ENCODE results near the gene PALLD.

Gene PALLD

DNA sequence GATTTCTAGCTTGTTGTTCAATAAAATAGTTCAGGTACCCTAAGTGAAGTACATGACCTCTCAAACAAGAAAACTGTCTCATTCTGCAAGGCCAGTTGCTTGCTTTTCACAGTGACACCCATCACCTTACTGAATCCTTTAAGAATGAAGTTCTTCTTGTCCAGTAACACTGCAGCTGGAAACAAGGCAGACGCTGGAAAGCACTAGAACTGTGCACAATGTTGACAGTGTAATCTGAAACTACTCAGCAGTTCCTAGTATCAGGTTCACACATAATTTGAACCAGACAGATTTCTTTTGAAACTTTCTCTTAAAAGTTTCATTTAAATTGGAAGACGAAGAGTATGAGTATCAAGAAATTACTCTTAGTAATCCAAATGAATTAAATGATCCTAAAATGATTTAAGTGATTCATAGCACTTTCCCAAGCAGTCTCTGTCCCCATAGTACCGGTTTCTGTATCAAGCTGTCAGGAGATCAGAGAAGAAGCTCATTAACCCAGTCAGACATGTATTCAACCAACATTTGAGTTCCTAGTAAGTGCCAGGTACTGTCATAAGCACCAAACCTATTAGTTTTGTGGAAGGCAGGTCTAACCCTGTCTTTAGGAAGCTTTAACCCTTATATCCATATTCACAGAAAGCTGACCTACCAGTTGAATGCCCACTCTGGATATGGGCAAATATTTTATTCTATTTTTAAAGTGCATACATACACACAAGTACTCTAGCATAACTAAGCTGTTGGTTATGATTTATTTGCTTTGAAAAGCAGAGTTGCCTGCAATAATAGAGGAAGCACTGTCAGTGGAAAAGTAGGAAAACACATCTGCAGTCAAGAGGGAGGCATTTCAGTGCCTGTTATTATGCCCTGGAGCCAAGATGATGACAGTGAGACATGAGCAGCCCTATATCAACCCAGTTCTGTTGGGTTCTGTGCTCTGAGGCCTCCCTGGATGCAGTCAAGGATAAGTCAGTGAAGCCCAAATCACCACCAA lies 63.6 kb downstream of the PALLD start:
- no peak for DNase-seq

DNA sequence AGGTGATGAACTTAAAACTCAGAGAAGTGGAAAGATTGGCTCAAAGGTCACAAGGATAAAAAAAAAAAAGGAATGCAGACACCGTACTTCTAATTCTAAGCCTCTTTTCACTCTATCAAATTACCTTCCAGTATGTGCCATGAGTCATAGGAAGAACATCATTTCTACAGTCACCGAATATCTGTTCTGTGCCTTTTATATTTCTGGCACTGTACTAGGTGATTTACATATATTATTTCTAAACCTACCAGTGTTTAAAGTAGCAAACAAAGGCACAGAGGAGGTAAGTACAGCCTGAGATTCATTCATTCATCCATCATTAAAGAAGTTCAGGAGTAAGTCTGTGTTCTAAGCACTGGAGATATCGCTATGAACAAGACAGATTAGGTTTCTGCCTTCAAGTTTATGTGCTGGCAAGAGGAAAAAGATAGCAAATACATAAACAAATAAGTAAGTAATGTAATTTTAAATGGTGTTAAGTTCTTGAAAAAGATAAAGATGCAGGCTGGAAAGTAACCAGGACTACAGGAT lies 65.3 kb downstream of the PALLD start:
- DNase-seq = no peak

DNA sequence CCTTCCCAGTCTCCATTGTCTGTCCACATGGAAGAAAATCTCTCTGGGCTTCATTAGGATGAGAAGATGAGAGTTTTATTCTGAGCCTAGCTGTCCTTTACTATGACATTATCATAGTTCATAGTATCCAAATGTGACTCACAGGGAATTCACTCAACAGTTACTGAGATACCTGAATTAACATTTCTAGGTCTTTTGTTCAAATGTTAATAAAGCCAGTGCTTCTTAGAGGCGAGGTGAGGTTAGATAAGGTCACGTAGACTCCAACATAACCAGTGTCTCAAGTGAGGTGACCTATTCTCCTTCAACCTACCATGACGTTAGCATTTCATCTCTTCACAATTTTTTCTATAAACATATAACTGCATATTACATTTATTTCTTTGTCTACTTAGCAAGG lies 67.2 kb downstream of the PALLD start:
- no peak for DNase-seq

DNA sequence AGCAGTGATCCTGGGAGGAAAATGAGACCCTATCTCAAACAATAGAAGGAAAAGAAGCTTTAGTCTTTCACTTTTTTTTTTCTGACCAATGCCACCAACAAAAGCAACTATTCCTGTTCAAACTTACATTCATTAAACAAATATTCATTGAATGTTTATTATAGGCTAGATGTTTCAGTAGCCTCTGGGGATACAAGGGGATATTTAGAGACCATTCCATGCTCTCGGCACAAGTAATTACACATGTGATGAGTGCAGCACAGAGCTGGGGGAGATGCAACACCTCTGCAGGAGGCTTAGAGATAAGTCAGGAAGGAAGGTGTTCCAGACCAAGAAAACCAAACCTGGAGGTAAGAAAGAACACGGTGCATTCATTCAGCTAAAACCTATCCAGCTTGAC lies 68.3 kb downstream of the PALLD start:
- no peak for DNase-seq

DNA sequence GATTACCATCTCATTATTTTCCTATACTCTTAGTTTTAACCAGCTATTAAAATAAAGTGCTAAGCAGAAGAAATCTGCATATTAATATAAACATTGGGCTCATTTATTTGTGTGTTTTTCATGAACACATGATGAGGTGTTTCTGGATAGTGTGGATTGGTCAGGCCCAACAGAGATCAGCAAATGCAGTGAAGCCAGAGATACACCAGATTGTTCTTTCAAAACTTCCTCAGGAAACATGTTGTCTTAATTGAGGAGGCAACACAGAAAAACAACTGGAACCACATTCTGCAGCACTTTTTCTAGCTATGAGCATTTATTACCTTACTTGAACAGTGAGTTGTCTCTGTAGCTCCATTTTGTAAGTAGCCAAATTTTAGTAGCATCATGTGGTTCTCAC lies 69.9 kb downstream of the PALLD start:
- DNase-seq = no peak

DNA sequence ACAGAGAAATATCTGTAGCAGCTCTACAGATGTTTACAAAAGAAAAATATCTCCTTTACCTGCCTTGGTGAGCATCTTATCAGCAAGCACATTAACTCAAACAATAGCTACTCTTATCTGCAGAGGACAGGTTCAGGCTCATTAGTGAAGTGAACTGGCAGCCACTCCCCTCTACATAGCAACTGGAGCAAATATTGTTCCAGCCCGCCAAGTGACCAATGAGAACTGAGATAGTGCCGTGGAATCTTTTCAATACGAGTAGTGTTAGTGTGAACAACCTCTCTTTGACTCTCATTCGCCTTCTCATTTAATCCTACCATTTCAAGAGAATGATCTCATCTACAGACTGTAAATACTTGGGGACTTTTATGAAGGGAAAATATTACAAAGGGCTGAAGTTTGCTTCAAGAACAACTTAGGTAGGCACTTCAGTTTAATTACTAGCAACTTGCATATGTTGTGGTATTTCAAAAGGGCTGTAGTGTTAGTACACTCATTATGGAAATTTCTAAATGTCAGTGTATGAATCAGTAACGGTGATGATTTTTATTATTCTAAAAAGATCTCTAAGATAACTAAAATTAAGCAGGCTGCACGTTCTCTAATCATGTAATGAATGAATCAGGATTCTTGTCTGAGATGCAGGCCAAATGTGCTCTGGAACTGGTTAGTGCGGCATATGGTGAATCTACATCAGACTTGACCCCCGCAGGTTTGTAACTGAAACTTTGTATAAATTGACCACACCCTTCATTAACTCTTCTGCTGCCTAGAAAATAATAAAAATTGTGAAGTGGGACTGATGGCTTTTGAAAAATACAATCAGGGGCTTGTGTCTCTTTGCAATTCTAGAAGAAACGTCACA lies 72.4 kb downstream of the PALLD start:
- no peak for DNase-seq

DNA sequence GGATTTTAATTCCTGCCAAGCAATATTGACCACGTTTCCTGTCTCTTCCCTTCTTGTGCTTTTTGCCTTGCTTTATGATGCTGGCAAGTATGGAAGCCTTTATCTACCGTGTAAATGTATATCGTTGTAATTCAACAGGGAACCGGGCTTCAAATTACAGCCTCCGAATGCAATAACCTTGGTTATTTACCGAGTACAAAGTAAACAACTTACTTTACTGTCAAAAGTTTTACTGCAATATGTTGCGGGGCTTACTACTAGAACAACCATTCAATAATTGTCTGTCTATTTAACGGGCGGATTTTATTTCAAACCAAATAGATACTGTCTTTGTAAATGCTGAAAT lies 73.1 kb downstream of the PALLD start:
- no peak for DNase-seq

DNA sequence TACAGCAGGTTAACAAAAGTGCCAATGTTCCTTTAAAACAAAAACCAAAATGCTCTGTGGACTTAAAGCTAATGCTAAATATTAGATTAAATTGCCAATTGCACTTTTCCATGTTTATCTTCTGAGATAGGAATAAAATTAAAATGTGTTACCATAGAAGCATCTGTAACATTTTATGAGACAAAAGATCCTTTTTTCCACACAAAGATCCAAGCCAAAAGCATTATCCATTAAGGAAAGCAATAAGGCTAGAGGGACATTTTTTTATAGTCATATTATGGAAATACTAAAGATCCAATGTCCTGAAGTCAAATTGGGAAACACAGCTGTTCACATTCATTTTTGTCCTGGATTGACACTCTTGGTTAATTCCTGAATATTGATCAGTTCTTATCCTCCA lies 73.6 kb downstream of the PALLD start:
- no peak for DNase-seq

DNA sequence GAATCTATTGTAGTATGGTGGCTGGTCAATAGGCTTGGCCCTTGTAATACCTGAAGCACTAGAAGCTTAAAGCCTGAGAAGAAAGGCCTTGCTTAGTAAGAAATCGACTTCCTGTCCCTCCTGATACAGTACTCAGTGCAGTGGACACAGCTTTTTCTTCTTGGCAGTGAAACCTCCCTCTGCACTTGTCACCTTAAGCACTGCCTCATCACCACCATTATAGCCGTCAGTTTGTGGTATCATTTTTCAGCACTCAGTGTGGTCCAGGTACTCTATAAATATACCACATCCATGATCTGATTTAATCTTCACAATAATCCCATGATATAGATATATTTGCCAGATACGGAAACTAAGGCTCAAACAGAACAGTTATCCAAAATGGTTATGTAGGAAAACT lies 75.2 kb downstream of the PALLD start:
- DNase-seq = no peak

DNA sequence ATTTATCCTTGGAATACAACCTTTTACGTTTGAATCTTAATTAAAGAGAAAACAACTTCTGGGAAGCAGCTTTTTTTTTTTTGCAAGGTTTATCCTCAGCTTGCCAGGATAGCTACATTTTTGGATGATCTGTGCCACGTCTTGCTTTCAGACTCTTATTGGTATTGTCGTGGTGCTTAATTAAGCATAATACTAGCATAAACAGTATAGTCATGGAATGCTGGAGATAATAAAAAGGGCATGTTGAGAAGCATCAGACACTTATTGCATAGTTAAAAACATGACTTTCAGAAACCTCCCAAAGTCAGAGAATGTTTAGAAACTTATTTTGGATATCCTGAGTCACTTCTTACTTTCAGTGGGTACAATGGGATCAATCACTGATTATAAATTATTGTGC lies 77.0 kb downstream of the PALLD start:
- no peak for DNase-seq

DNA sequence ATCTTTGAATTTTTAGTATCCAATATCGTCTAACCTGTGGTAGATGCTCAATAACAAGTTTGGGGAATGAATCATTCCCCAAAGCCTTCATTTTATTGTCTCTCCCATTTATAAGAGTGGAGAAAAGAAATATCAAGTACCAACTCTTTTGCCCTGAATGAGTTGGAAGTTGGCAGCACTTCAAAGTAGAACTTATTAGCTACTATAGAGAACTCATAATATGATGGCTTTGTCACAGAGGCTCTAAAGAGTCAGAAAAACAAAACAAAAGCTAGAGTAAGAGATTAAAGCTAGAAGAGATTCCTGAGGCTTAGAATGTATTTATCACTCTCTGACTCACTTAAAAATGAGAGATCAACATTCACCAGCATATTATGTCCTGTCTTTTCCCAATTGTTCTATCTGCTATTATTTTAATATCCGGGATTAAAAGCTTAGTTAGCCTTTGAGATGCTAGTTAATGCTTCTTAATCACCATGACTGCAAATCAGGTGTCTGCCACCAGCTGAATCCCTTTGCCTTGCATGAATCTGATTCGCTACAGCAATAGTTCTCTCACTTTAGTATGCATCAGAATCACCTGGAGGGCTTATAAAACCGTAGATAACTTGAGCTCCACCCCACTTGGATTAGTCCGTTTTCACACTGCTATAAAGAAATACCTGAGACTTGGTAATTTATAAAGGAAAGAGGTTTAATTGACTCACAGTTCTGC lies 77.9 kb downstream of the PALLD start:
- no peak for DNase-seq

DNA sequence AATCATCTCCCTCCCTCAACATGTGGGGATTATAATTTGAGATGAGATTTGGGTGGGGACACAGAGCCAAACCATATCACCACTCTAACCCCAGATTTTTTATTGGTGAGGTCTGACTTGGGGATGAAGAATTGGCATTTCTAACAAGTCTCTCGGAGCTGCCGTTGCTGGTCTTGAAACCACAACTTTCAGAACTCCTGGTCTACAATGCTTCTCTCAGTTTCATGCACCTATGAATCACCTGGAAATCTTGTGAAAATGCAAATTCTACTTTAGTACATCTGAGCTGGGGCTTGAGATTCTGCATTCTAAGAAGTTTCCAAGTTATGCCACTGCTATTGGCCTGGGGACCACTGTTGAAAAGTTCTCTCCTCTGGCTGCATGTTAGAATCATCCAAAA lies 78.6 kb downstream of the PALLD start:
- DNase-seq = no peak

DNA sequence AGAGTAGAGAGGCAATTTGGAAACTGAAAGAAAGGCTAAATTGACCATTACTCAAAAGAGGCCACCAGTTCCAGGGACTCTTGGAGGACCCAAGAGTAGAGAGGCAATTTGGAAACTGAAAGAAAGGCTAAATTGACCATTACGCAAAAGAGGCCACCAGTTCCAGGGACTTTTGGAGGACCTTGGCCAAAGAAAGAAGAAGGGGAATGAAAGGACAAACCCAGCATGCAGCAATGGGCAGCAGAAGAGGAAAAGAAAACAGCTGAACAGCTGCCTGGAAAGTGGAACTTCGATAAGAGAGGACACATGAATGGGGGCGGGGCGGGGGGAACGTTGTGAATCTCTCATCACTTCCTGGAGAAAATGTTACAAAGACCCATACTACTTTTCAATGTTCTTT lies 80.8 kb downstream of the PALLD start:
- DNase-seq = no peak

DNA sequence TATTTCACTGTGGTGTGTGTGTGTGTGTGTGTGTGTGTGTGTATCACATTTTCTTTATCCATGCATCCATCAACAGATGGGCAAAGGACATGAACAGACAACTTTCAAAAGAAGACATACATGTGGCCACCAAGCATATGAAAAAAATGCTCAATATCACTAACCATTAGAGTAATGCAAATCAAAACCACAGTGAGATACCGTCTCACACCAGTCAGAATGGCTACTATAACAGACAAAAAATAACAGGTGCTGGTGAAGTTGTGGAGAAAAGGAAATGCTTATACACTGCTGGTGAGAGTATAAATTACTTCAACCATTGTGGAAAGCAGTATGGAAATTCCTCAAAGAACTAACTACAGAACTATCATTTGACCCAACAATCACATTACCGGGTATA lies 83.4 kb downstream of the PALLD start:
- no peak for DNase-seq

DNA sequence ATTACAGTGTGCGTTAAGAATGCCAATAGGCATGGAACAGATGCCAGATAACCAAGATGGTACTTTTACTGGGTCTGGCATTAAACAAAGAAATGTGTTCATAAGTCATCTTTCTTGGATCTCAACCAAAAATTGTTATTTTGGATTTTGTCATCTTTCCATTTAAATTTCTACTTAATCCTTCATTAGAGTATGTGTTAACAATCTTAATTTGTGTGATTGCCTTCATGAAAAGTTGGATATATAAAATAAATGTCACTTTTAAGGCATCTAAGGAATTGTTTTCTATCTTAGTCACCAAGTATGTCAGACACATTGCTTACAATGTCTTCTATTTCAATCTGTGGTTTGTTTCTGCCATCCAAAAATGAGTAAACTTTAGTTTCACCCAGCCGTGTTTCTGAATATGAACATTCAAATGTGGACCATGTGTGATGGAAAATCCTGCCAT lies 87.5 kb downstream of the PALLD start:
- no peak for DNase-seq

DNA sequence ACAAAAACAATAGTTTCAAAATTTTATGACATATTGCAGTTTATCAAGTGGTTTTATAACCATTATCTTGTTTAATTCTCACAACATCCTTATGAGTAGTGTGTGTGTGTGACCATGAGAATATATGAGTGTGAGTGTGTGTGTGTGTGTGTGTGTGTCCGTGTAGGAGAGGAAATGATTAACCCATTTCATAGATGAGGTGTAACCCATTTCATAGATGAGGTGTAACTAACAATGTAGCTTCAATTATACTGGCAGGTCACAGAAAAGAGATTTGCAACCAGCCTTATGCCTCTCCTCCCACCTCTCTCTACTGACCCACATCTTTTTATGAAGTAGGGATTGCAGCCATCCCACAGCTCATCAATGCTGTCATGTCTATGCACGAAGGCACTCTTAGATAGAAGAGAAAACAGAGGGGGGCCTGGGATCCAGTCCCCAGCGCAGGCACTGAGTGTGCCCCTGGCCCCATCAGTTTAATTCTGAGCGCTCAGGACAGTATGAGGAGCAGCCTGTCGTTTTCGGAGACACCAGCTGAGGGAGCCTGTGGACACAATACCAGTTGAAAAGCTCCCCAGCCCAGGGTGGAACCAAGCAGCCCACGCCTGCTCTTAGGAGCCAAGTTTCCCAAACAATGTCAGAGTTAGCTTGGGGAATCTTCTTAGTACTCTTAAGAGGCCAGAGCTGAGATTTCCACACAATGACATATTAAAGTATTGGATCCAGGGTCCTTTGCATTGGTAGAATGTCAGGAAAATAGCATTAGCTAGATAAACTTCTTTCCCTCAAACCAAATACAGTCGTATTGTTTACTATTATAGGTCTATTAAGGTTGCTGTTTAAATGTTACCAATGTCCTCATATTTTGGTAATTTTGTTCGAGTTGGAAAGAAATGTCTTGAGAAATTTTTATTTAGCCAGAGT lies 88.6 kb downstream of the PALLD start:
- DNase-seq = no peak

DNA sequence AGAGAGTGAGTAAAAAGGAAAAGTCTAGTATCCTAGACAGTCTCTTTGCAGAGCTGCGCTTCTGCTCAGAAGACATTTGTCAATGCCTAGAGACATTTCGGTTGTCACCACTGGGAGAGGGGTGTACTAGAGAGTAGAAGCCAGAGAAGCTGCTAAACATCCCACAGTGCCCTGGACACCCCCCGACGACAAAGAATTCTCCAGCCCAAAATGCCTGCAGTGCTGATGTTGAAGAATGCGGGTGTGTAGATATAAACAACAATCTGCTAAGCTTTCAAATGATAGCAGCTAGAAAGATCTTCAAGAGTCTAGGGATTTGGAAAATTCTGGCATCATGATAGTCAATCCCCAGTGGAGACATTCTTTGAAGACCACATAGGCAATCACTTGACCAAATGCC lies 90.1 kb downstream of the PALLD start:
- no peak for DNase-seq

DNA sequence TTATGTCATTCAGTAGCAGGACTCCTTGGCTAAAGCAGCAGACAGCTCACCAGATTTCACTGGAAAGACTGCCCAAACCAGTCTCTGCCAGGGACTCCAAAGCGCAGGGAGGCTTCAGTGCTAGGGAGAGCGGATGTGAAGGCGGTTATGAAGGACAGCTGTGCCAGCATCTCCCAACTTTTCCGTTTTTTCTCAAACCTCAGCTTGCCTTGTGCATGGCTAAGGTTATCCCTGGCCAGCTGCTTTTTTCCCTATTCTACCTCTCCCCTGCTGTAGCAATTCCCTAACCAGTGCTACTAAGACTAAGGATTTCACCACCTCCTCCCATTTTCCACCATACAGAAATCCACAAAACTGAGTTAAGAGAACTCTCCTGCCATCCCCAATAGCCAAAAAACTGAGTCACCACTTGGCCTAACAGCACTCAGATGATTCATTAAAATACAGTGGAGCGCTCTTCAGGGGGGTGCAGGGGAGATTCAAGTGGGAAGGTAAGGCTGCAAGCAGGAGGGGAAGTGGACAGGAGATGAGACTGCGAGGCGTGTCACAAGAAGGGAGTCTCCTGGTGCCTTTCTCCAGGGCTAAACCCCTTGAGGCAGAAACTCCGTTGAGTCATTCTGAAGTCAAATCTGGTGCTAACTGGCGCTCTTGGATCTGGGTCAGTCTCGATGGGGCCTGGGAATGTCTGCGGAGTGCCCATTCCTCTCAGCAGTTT lies 90.7 kb downstream of the PALLD start:
- DNase-seq = no peak

DNA sequence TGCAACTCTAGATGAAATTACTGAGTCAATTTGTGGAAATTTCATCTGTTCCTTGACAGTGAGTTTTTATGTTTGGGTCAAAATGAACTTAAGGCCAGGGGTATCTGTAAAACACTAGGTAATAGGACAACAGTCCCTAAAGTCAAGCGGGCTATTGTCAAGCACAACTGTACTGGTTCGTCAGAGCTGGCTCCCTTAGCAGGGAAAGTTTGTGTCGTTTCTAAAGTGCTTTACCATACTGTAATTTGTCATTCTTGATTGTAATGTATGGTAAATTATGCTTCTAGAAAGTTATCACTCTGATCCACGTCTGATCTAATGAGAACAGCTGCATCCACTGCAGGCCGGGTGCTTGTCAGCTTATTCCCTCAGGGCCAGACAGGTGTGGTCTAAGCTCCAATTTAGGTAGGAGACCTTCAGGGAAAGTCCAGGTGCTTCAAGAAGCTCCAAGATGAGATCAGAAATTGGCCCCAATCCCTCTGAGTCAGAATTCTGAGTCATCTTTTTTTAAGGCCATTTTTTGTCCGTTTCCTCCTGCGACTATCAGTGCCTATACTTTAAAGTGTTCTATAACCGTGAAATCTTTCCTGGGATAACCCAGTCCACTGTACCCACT lies 92.2 kb downstream of the PALLD start:
- no peak for DNase-seq

DNA sequence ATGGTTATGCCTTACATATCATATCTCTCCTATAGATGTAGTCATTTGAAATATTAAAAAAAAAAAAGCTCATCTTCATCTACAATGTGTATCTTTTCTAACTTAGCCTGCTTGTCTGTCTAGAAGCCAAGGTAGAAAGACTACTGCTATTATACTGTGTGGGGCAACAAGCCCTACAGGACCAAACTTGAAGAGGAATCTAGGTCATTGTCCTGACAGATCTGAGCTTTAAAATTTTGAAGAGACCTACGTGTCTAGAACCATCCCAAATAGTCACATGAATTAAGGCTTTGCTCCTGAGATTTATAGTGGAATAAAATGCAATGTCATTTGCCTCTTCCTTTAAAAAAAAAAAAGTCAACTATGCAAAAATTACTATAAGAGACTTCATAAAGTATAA lies 95.8 kb downstream of the PALLD start:
- DNase-seq = no peak

DNA sequence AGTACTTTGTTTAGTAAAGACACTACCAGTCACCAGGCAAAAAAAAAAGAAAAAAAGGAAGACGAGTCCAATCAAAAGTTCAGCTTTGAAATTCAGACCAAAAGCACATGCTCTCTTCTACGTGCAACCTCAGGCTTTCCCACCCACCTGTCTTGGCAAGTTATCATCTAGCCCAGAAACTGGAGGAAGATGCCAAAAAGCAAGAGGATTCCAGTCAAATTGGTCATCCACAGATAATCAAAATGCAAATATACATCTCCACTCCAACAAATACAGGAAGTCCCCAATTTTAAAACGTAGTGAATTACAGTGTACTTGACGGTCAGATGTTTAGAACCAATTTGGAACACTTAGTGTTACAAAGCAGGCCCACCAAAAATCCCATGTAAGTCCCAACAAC lies 96.5 kb downstream of the PALLD start:
- no peak for DNase-seq
